ENCODE results near the gene EPM2A. TPM values are rescaled to one million over a fixed set of nuclear protein-coding genes. Genes with fewer than 3 reads are reported as not detected.

EPM2A gene
- total RNA-seq, 2 donors from 2014 or later = 3.7 to 4.8 TPM

- no peaks in the 10 kb centered on the region for H3K36me3 ChIP-seq
- no peak for DNase-seq
- no peak overlapping the region for H3K4me3 ChIP-seq
- TF ChIP-seq CTCF (IDR thresholded peaks at IDR 0.05) = no peak
- no peaks in the 10 kb centered on the region for H3K4me1 ChIP-seq
- H3K27me3 ChIP-seq = no peaks in the 10 kb centered on the region
- H3K27ac ChIP-seq = no peak overlapping the region
- no peak overlapping the region for H3K9ac ChIP-seq (ENCODE audit: low read depth in 2 of 2, low read length in 2 of 2)
- H3K9me3 ChIP-seq = no peaks in the 10 kb centered on the region
- intact Hi-C loops (cut with DNase I) = loop anchor here (10.0 kb wide), 2 partner anchors 147 to 227 kb away; partner anchors contain the start of gene SHPRH
Measured at GRCh38 chr6:145738265-145738664, 2.9 kb upstream of the EPM2A start.

GRCh38 chr6:145736661-145737144, 1.4 kb upstream of the EPM2A start:
- no peaks in the 10 kb centered on the region for H3K9me3 ChIP-seq
- H3K4me3 ChIP-seq = no peak overlapping the region
- intact Hi-C loops (cut with DNase I) = loop anchor here (10.0 kb wide), 2 partner anchors 148 to 228 kb away; partner anchors contain the start of gene SHPRH
- no peak for DNase-seq
- H3K36me3 ChIP-seq = no peaks in the 10 kb centered on the region
- peak overlapping the region; percentile 98 for H3K27ac ChIP-seq
- no peak for TF ChIP-seq CTCF (IDR thresholded peaks at IDR 0.05)
- no peak overlapping the region for H3K9ac ChIP-seq (ENCODE audit: low read depth in 2 of 2, low read length in 2 of 2)
- no peaks in the 10 kb centered on the region for H3K27me3 ChIP-seq
- no peaks in the 10 kb centered on the region for H3K4me1 ChIP-seq

GRCh38 chr6:145734486-145735355, 599 bp downstream of the EPM2A start:
- intact Hi-C loops (cut with DNase I) = loop anchor here (5.0 to 10.0 kb wide), 3 partner anchors 83 to 230 kb away; partner anchors contain the start of gene SHPRH
- Histone ChIP-seq H3K36me3 (no peaks in the 10 kb centered on the region), H3K27me3 (no peaks in the 10 kb centered on the region), H3K4me3 (peak overlapping the region; percentile 73), H3K9ac (ENCODE audit: low read depth in 2 of 2, low read length in 2 of 2) (peak overlapping the region; percentile 82 to 84), H3K4me1 (no peaks in the 10 kb centered on the region), H3K27ac (peak overlapping the region; percentile 98), H3K9me3 (no peaks in the 10 kb centered on the region)
- peak; percentile 90 for DNase-seq
- no peak for TF ChIP-seq CTCF (IDR thresholded peaks at IDR 0.05)

- Histone ChIP-seq H3K4me1 (no peaks in the 10 kb centered on the region), H3K9me3 (no peaks in the 10 kb centered on the region), H3K27me3 (no peaks in the 10 kb centered on the region), H3K36me3 (no peaks in the 10 kb centered on the region), H3K9ac (ENCODE audit: low read depth in 2 of 2, low read length in 2 of 2) (peak overlapping the region in 1 of 2 donors; percentile 44), H3K27ac (peak overlapping the region; percentile 98), H3K4me3 (peak overlapping the region; percentile 73)
- DNase-seq = no peak
- intact Hi-C loops (cut with DNase I) = loop anchor here (5.0 to 10.0 kb wide), 3 partner anchors 83 to 231 kb away; partner anchors contain the start of gene SHPRH
- no peak for TF ChIP-seq CTCF (IDR thresholded peaks at IDR 0.05)
Measured at GRCh38 chr6:145733810-145734209, 1.5 kb downstream of the EPM2A start.

- Histone ChIP-seq H3K36me3 (no peaks in the 10 kb centered on the region), H3K4me3 (no peak overlapping the region), H3K9me3 (no peaks in the 10 kb centered on the region), H3K9ac (ENCODE audit: low read depth in 2 of 2, low read length in 2 of 2) (no peak overlapping the region), H3K27ac (no peak overlapping the region), H3K4me1 (no peaks in the 10 kb centered on the region), H3K27me3 (no peaks in the 10 kb centered on the region)
- TF ChIP-seq CTCF (IDR thresholded peaks at IDR 0.05) = no peak
- DNase-seq = no peak
- intact Hi-C loops (cut with DNase I) = loop anchor here (5.0 to 10.0 kb wide), 3 partner anchors 84 to 232 kb away; partner anchors contain the start of gene SHPRH
Measured at GRCh38 chr6:145733207-145733606, 2.1 kb downstream of the EPM2A start.

Data from colonic mucosa (tissue), 4 donors.